HG02588 (cell line): Measurements from ENCODE around the gene MEGF8.

ENCODE experiments used
- ATAC-seq: cut with Tn5 transposase; IDR thresholded peaks from one replicate; pipeline ENCODE4 v1.9.1; 2021; ENCODE audit warnings: mild to moderate bottlenecking, moderate library complexity; ENCODE audit not compliant: unreplicated experiment

Gene MEGF8

GRCh38 chr19:42287017-42287826, 38.2 kb upstream of the MEGF8 start:
- ATAC-seq: no peak

- ATAC-seq: no peak
Observed at GRCh38 chr19:42287827-42288107, 37.7 kb upstream of the MEGF8 start.

GRCh38 chr19:42288387-42288786, 37.0 kb upstream of the MEGF8 start:
- ATAC-seq: no peak

- ATAC-seq: no peak
Observed at GRCh38 chr19:42288881-42289555, 36.4 kb upstream of the MEGF8 start.

GRCh38 chr19:42289556-42290041, 35.8 kb upstream of the MEGF8 start:
- ATAC-seq: no peak

GRCh38 chr19:42290136-42290522, 35.3 kb upstream of the MEGF8 start:
- ATAC-seq: no peak

- ATAC-seq: no peak
Observed at GRCh38 chr19:42290523-42291434, 34.7 kb upstream of the MEGF8 start.

- no peak for ATAC-seq
Observed at GRCh38 chr19:42291435-42291810, 34.0 kb upstream of the MEGF8 start.

- no peak for ATAC-seq
Observed at GRCh38 chr19:42292042-42292960, 33.1 kb upstream of the MEGF8 start.

GRCh38 chr19:42292963-42293362, 32.5 kb upstream of the MEGF8 start:
- ATAC-seq: no peak

- ATAC-seq: no peak
Observed at GRCh38 chr19:42293540-42293939, 31.9 kb upstream of the MEGF8 start.

- no peak for ATAC-seq
Observed at GRCh38 chr19:42293948-42294347, 31.5 kb upstream of the MEGF8 start.

GRCh38 chr19:42294471-42295137, 30.8 kb upstream of the MEGF8 start:
- no peak for ATAC-seq

- ATAC-seq: no peak
Observed at GRCh38 chr19:42295342-42295741, 30.1 kb upstream of the MEGF8 start.

GRCh38 chr19:42295831-42296525, 29.5 kb upstream of the MEGF8 start:
- ATAC-seq: peak; percentile 47

GRCh38 chr19:42297039-42297438, 28.4 kb upstream of the MEGF8 start:
- ATAC-seq: no peak

- ATAC-seq: no peak
Observed at GRCh38 chr19:42301646-42302203, 23.7 kb upstream of the MEGF8 start, which contains the start of gene PRR19. PRR19 (plus strand) TSS chr19:42302132; CDS start chr19:42309585, 7,453 bp downstream.

GRCh38 chr19:42303101-42303464, 22.4 kb upstream of the MEGF8 start:
- ATAC-seq: no peak

GRCh38 chr19:42303876-42304275, 21.6 kb upstream of the MEGF8 start:
- ATAC-seq: no peak
